Testis (tissue), 2 donors: ENCODE measurements around the gene HTR3D.

Experiments
- CTCF ChIP-seq, 3 experiments: fragments of 450-650 bp in 2 of 3; fragments of 200-600 bp in 1 of 3; sonication (generic) in 1 of 3; IDR thresholded peaks; one replicate each; pipeline ENCODE4 v1.5.1; 2016 to 2019; ENCODE audit warnings: antibody characterized with exemption in 3 of 3, mild to moderate bottlenecking in 2 of 3, moderate library complexity in 1 of 3
- POLR2A ChIP-seq: fragments of 450-650 bp; IDR thresholded peaks from one replicate; pipeline ENCODE4 v1.6.1; 2017; ENCODE audit warnings: antibody characterized with exemption, mild to moderate bottlenecking, moderate library complexity

GRCh38 chr3:184078851-184079250 is 47.3 kb downstream of the HTR3D start:
- TF ChIP-seq CTCF (IDR thresholded peaks at IDR 0.05) (no peak), POLR2A (no peak)
